ENCODE measurements around the gene HSPB3. TPM values are rescaled to one million over a fixed set of nuclear protein-coding genes. Genes with fewer than 3 reads are reported as not detected.

HSPB3 gene, protein sequence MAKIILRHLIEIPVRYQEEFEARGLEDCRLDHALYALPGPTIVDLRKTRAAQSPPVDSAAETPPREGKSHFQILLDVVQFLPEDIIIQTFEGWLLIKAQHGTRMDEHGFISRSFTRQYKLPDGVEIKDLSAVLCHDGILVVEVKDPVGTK
- 1.1 TPM for total RNA-seq
- long read RNA-seq = 0 reads

- Histone ChIP-seq H3K36me3 (no peaks in the 10 kb centered on the region), H3K27me3 (no peaks in the 10 kb centered on the region), H3K9me3 (no peaks in the 10 kb centered on the region), H3K27ac (no peak within 1 kb of the TSS), H3K4me3 (no peak within 1 kb of the TSS), H3K4me1 (peaks cover 3% of the 10 kb centered on the region)
- no peak for DNase-seq
- TF ChIP-seq, protein P1, sequence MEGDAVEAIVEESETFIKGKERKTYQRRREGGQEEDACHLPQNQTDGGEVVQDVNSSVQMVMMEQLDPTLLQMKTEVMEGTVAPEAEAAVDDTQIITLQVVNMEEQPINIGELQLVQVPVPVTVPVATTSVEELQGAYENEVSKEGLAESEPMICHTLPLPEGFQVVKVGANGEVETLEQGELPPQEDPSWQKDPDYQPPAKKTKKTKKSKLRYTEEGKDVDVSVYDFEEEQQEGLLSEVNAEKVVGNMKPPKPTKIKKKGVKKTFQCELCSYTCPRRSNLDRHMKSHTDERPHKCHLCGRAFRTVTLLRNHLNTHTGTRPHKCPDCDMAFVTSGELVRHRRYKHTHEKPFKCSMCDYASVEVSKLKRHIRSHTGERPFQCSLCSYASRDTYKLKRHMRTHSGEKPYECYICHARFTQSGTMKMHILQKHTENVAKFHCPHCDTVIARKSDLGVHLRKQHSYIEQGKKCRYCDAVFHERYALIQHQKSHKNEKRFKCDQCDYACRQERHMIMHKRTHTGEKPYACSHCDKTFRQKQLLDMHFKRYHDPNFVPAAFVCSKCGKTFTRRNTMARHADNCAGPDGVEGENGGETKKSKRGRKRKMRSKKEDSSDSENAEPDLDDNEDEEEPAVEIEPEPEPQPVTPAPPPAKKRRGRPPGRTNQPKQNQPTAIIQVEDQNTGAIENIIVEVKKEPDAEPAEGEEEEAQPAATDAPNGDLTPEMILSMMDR (IDR thresholded peaks at IDR 0.05) = no peak
- intact Hi-C loops (cut with DNase I) = no loop called here
- no peak for ATAC-seq
Observed at GRCh38 chr5:54455413-54456157, at the start of gene HSPB3. TSS of gene HSPB3 (plus strand) at chr5:54455699. CDS start at chr5:54455790, 91 bp downstream.

DNA sequence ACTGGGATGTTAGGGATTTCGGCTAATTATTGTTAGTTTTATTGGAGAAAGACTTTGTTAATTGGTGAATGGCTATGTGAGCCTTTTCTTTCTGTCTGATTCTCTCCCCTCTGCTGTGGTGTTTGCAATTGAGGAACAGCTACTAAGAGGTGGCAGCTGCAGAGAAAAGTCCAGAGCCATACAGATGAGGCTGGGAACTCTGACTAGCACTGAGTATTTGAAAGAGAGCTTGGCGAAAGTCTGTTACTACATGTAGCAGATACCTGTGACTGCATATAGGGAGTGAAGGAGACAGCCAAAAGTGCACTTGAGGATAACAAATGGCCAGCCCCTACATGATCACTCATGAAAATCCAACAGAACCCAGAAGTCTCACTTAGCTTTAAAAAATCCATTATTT is 44.3 kb upstream of the HSPB3 start:
- no peaks in the 10 kb centered on the region for H3K4me1 ChIP-seq
- H3K27ac ChIP-seq = no peak overlapping the region
- no peak overlapping the region for H3K4me3 ChIP-seq
- H3K36me3 ChIP-seq = no peaks in the 10 kb centered on the region
- ATAC-seq = no peak
- H3K9me3 ChIP-seq = no peaks in the 10 kb centered on the region
- DNase-seq = no peak
- H3K27me3 ChIP-seq = no peaks in the 10 kb centered on the region
- intact Hi-C loops (cut with DNase I) = no loop called here
- TF ChIP-seq, protein P1 (IDR thresholded peaks at IDR 0.05) = no peak

- DNase-seq (no peak), ATAC-seq (no peak)
- intact Hi-C loops (cut with DNase I) = no loop called here
Observed at GRCh38 chr5:54412913-54413312, 42.6 kb upstream of the HSPB3 start.

DNA sequence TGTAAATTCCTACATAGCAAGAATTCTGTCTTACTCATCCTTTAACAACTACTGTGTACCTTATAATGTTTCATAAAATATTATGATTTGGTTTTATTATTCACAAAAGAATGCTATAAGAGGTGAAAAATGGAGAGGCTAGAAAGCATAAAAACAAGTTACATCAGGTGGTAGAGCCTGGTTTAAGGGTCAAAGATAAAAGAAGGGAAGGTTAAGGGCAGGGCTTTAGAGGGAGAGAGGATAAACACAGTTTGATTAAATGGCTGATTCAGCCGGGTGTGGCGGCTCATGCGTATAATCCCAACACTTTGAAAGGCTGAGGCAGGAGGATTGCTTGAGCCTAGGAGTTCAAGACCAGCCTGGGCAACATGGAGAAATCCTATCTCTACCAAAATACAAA is 40.4 kb upstream of the HSPB3 start:
- DNase-seq (no peak), ATAC-seq (no peak)
- Histone ChIP-seq H3K9me3 (no peaks in the 10 kb centered on the region), H3K4me3 (no peak overlapping the region), H3K4me1 (no peaks in the 10 kb centered on the region), H3K27ac (no peak overlapping the region), H3K36me3 (no peaks in the 10 kb centered on the region), H3K27me3 (no peaks in the 10 kb centered on the region)
- TF ChIP-seq, protein P1 (IDR thresholded peaks at IDR 0.05) = no peak
- intact Hi-C loops (cut with DNase I) = no loop called here

More at GRCh38 chr5:54412913-54413312, 42.6 kb upstream of the HSPB3 start:
- Histone ChIP-seq H3K9me3 (no peaks in the 10 kb centered on the region), H3K4me3 (no peak overlapping the region), H3K27me3 (no peaks in the 10 kb centered on the region), H3K4me1 (no peaks in the 10 kb centered on the region), H3K36me3 (no peaks in the 10 kb centered on the region), H3K27ac (no peak overlapping the region)
- TF ChIP-seq, protein P1 (IDR thresholded peaks at IDR 0.05) = no peak

- intact Hi-C loops (cut with DNase I) = no loop called here
- DNase-seq (no peak), ATAC-seq (no peak)
- Histone ChIP-seq H3K4me1 (no peaks in the 10 kb centered on the region), H3K27me3 (no peaks in the 10 kb centered on the region), H3K4me3 (no peak overlapping the region), H3K27ac (no peak overlapping the region), H3K36me3 (no peaks in the 10 kb centered on the region), H3K9me3 (no peaks in the 10 kb centered on the region)
- TF ChIP-seq, protein P1 (IDR thresholded peaks at IDR 0.05) = no peak
Observed at GRCh38 chr5:54415896-54416601, 39.5 kb upstream of the HSPB3 start.

Data from upper lobe of right lung (tissue), 1 donor.